ENCODE measurements around the gene PML.

GRCh38 chr15:74013374-74013894 is 18.9 kb downstream of the PML start:
- no peak for TF ChIP-seq ADNP (tag; IDR thresholded peaks at IDR 0.05)
- TF ChIP-seq HIVEP1 (CRISPR knock-in tag; IDR thresholded peaks at IDR 0.05), result no peak
- no peak for TF ChIP-seq ZBTB7A (IDR thresholded peaks at IDR 0.05; ENCODE audit: borderline replicate concordance, control insufficient read depth, low read depth, low read length)

Measured in K562 (cell line).